Chondrocyte (in vitro differentiated cells): Measurements from ENCODE around the gene NKD2. TPM values are rescaled to one million over a fixed set of nuclear protein-coding genes. Genes with fewer than 3 reads are reported as not detected.

Experiments
- DNase-seq: peaks from one replicate; pipeline ENCODE4 v3.0.0; 2021; ENCODE audit warnings: mixed read lengths, low spot score
- H3K27ac Mint-ChIP-seq: one replicate; pipeline ENCODE4 v1.8.0; 2021; ENCODE audit warnings: mild to moderate bottlenecking, moderate library complexity, mixed read lengths; ENCODE audit not compliant: unreplicated experiment
- H3K27me3 Mint-ChIP-seq: 2 replicates; pipeline ENCODE4 v1.8.0; 2021; ENCODE audit warnings: low read depth, mixed read lengths
- H3K36me3 Mint-ChIP-seq: 2 replicates; pipeline ENCODE4 v1.8.0; 2021; ENCODE audit warnings: low read depth, mixed read lengths
- H3K4me1 Mint-ChIP-seq: 2 replicates; pipeline ENCODE4 v1.8.0; 2021; ENCODE audit warnings: low read depth, mild to moderate bottlenecking, mixed read lengths
- H3K4me3 Mint-ChIP-seq: one replicate; pipeline ENCODE4 v1.8.0; 2021; ENCODE audit warnings: mild to moderate bottlenecking, moderate library complexity, mixed read lengths; ENCODE audit not compliant: unreplicated experiment
- H3K9me3 Mint-ChIP-seq: 2 replicates; pipeline ENCODE4 v1.8.0; 2021; ENCODE audit warnings: low read depth, mixed read lengths
- CTCF ChIP-seq: fragments of 200-600 bp; sonication (generic); IDR thresholded peaks from 2 replicates; pipeline ENCODE4 v1.5.0; 2021; ENCODE audit warnings: antibody characterized with exemption, mild to moderate bottlenecking, moderate library complexity
- total RNA-seq: library from RNA; stranded (reverse); gene quantifications from 3 replicates; pipeline ENCODE4 v1.2.1, GENCODE V29; 2021

The NKD2 gene
- total RNA-seq, 1 donor from 2014 or later, result not detected

- Mint-ChIP-seq H3K4me3 (no peak overlapping the region), H3K9me3 (peaks cover 3% of the 10 kb centered on the region), H3K27ac (no peak overlapping the region), H3K4me1 (no peaks in the 10 kb centered on the region), H3K27me3 (peaks cover 7% of the 10 kb centered on the region), H3K36me3 (peaks cover 4% of the 10 kb centered on the region)
- DNase-seq, result no peak
- no peak for TF ChIP-seq CTCF
Measured at GRCh38 chr5:1048162-1048721, 39.6 kb downstream of the NKD2 start.

- peak; percentile 81 for DNase-seq
- H3K9me3 Mint-ChIP-seq, result no peaks in the 10 kb centered on the region
- no peak for TF ChIP-seq CTCF
- peaks cover 4% of the 10 kb centered on the region for H3K36me3 Mint-ChIP-seq
- no peak overlapping the region for H3K4me3 Mint-ChIP-seq
- peaks cover 7% of the 10 kb centered on the region for H3K27me3 Mint-ChIP-seq
- H3K4me1 Mint-ChIP-seq, result no peaks in the 10 kb centered on the region
- H3K27ac Mint-ChIP-seq, result no peak overlapping the region
Measured at GRCh38 chr5:1048861-1049838, 40.5 kb downstream of the NKD2 start.

DNA sequence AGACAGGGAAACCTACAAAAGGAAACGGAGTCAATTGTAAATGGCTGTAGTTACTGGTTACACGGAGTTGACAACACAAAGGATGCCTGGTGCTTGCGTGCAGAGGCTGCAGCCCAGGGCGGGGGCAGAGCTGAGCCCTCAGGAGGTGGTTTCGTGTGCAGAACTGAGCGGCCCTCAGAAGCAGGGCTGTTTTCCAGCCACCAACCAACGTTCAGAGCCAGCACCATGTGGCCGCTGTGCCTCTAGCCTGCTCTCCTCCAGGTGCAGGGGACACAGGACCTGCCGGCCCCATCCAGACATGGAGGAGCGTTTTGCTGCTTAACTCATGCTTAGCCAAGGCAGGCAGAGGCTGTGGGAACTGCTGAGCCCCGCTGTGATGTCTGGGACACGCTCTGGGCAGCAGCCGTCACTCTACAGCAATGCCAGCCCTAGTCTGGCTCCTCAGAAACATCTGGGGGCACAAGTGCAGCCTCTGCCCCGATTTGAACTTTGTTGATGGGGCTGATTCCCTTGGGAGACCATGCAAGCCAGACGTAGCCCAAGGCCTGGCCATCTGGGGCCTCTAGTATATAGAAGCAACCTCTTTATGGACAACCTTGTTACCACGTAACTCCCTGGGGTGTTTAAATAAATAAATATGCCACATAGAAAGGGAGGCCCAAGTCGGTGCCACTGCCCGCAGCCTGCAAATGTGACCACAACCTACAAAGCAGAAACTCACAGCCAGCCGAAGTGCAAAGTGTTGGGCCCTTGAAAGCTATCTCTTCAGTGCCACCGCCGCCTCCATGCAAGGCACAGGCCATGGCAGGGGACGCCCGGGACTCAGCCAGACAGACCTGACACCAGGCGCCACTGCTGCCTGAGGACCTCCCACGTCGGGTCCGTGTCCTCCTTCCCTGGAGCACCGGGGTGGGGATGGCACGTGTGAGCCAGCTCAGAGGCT is 42.1 kb downstream of the NKD2 start:
- Mint-ChIP-seq H3K27ac (no peak overlapping the region), H3K9me3 (no peaks in the 10 kb centered on the region), H3K4me1 (no peaks in the 10 kb centered on the region), H3K36me3 (peaks cover 4% of the 10 kb centered on the region), H3K27me3 (peaks cover 7% of the 10 kb centered on the region), H3K4me3 (no peak overlapping the region)
- DNase-seq, result no peak
- TF ChIP-seq CTCF, result no peak

DNA sequence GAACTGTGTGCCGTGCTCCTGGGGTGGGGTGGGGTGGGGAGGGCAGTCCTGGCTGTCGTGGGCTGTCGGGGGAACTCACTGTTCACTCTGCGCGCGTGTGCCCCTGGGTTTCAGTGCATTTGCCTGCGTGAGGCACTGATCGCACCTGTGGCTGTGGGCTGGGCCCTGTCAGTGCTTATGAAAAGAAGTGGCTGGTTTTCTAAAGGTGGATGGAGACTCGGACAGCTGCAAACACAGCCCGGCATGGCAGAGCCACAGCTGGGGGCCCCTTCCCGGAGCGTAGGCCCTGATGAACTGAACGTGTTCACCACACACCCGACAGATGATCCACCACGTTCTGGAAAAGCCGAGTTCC is 42.7 kb downstream of the NKD2 start:
- no peak overlapping the region for H3K4me3 Mint-ChIP-seq
- H3K9me3 Mint-ChIP-seq, result no peaks in the 10 kb centered on the region
- no peak for TF ChIP-seq CTCF
- no peaks in the 10 kb centered on the region for H3K4me1 Mint-ChIP-seq
- H3K27me3 Mint-ChIP-seq, result peaks cover 5% of the 10 kb centered on the region
- H3K36me3 Mint-ChIP-seq, result peaks cover 4% of the 10 kb centered on the region
- DNase-seq, result no peak
- no peak overlapping the region for H3K27ac Mint-ChIP-seq

- Mint-ChIP-seq H3K27me3 (peaks cover 2% of the 10 kb centered on the region), H3K36me3 (peaks cover 3% of the 10 kb centered on the region), H3K4me1 (no peaks in the 10 kb centered on the region), H3K4me3 (no peak overlapping the region), H3K9me3 (no peaks in the 10 kb centered on the region), H3K27ac (no peak overlapping the region)
- no peak for TF ChIP-seq CTCF
- DNase-seq, result no peak
Measured at GRCh38 chr5:1052076-1052475, 43.5 kb downstream of the NKD2 start.
